ENCODE measurements around the gene AFG3L2. TPM values are rescaled to one million over a fixed set of nuclear protein-coding genes. Genes with fewer than 3 reads are reported as not detected.

The AFG3L2 gene
- total RNA-seq, 2 donors from 2014 or later, result 47.1 to 49.5 TPM

- H3K4me3 Mint-ChIP-seq, result no peak overlapping the region
- H3K4me1 Mint-ChIP-seq, result no peaks in the 10 kb centered on the region
- no peaks in the 10 kb centered on the region for H3K27me3 Mint-ChIP-seq (ENCODE audit: insufficient read depth)
- Histone ChIP-seq H3K9ac (ENCODE audit: extremely low read depth, low read length, poor library complexity, severe bottlenecking) (no peak overlapping the region), H3K4me1 (ENCODE audit: control insufficient read depth, insufficient read depth, low read length) (no peaks in the 10 kb centered on the region), H3K4me3 (ENCODE audit: low read length) (no peak overlapping the region), H3K27ac (ENCODE audit: low read depth, low read length) (no peak overlapping the region), H3K36me3 (ENCODE audit: control insufficient read depth, insufficient read depth, low read length) (peaks cover 74% of the 10 kb centered on the region), H3K27me3 (ENCODE audit: control insufficient read depth, insufficient read depth, low read length, poor library complexity, severe bottlenecking) (no peaks in the 10 kb centered on the region), H3K9me3 (ENCODE audit: control insufficient read depth, low read length) (no peaks in the 10 kb centered on the region)
- peaks cover 68% of the 10 kb centered on the region for H3K36me3 Mint-ChIP-seq (ENCODE audit: low read depth)
- 65 to 69% methylated on average over 6 to 11 of the region's 11 CpGs for WGBS, 2 experiments (ENCODE audit: insufficient coverage in 1 of 2, insufficient read length in 1 of 2)
- peak; percentile 97 for DNase-seq
- peak; percentile 99 for TF ChIP-seq CTCF (conservative IDR thresholded peaks at IDR 0.05)
- no peak overlapping the region for H3K27ac Mint-ChIP-seq
- no peaks in the 10 kb centered on the region for H3K9me3 Mint-ChIP-seq
Measured at GRCh38 chr18:12327510-12328178, 49.4 kb downstream of the AFG3L2 start.

DNA sequence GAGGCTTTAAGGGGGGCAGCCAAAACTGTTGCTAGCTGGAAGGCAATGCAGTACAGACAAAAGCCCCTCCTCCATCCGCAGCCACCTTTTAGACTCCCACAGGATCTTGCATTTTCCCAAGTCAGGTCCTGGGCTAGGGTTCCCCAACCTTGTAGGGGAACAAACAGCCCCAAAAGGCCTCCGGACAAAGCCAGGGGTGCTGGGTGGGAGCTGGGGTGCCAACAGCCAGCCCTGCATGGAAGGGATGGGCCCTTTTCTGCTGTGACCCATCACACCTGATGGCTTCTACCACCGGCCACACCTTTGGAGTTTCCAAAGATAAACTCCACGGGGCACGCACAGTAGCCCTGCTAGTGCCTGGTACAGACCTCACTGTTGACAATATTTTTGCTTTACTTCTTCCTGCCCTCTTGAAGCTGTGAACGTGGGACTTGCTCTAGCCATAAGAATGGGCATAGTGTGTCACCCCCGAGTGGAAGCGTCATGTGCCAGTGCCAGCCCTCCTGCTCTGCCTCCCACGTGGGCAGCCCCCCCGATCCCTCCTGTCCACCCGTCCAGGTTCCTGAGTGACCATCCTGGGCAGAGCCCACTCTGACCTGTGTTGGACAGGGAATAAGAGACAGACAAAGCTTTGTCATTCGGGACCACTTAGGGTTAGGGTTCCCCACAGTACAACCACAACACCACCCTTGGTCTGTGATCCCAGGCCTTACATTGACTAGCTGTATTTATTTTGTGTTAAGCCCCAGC, 50.1 kb downstream of the AFG3L2 start:
- Mint-ChIP-seq H3K36me3 (ENCODE audit: low read depth) (peaks cover 71% of the 10 kb centered on the region), H3K4me3 (no peak overlapping the region), H3K27me3 (ENCODE audit: insufficient read depth) (no peaks in the 10 kb centered on the region), H3K9me3 (no peaks in the 10 kb centered on the region), H3K27ac (no peak overlapping the region), H3K4me1 (no peaks in the 10 kb centered on the region)
- no peak for DNase-seq
- Histone ChIP-seq H3K9ac (ENCODE audit: extremely low read depth, low read length, poor library complexity, severe bottlenecking) (no peak overlapping the region), H3K9me3 (ENCODE audit: control insufficient read depth, low read length) (no peaks in the 10 kb centered on the region), H3K27ac (ENCODE audit: low read depth, low read length) (no peak overlapping the region), H3K27me3 (ENCODE audit: control insufficient read depth, insufficient read depth, low read length, poor library complexity, severe bottlenecking) (no peaks in the 10 kb centered on the region), H3K4me1 (ENCODE audit: control insufficient read depth, insufficient read depth, low read length) (no peaks in the 10 kb centered on the region), H3K36me3 (ENCODE audit: control insufficient read depth, insufficient read depth, low read length) (peaks cover 79% of the 10 kb centered on the region), H3K4me3 (ENCODE audit: low read length) (no peak overlapping the region)
- TF ChIP-seq CTCF (conservative IDR thresholded peaks at IDR 0.05), result no peak
- 96 to 98% methylated on average over 7 to 12 of the region's 12 CpGs for WGBS, 2 experiments (ENCODE audit: insufficient coverage in 1 of 2, insufficient read length in 1 of 2)

- Histone ChIP-seq H3K36me3 (ENCODE audit: control insufficient read depth, insufficient read depth, low read length) (peaks cover 90% of the 10 kb centered on the region), H3K27me3 (ENCODE audit: control insufficient read depth, insufficient read depth, low read length, poor library complexity, severe bottlenecking) (no peaks in the 10 kb centered on the region), H3K27ac (ENCODE audit: low read depth, low read length) (no peak overlapping the region), H3K9ac (ENCODE audit: extremely low read depth, low read length, poor library complexity, severe bottlenecking) (no peak overlapping the region), H3K4me1 (ENCODE audit: control insufficient read depth, insufficient read depth, low read length) (no peaks in the 10 kb centered on the region), H3K9me3 (ENCODE audit: control insufficient read depth, low read length) (no peaks in the 10 kb centered on the region), H3K4me3 (ENCODE audit: low read length) (no peak overlapping the region)
- no peaks in the 10 kb centered on the region for H3K9me3 Mint-ChIP-seq
- WGBS, 2 experiments (ENCODE audit: insufficient coverage in 1 of 2, insufficient read length in 1 of 2), result 97 to 99% methylated on average over 19 to 29 of the region's 29 CpGs
- TF ChIP-seq CTCF (conservative IDR thresholded peaks at IDR 0.05), result no peak
- peaks cover 73% of the 10 kb centered on the region for H3K36me3 Mint-ChIP-seq (ENCODE audit: low read depth)
- no peak overlapping the region for H3K27ac Mint-ChIP-seq
- H3K4me1 Mint-ChIP-seq, result no peaks in the 10 kb centered on the region
- no peak for DNase-seq
- H3K4me3 Mint-ChIP-seq, result no peak overlapping the region
- H3K27me3 Mint-ChIP-seq (ENCODE audit: insufficient read depth), result no peaks in the 10 kb centered on the region
Measured at GRCh38 chr18:12325726-12326245, 51.2 kb downstream of the AFG3L2 start.
